Esophagus (tissue), 2 donors: ENCODE measurements around the gene SLC25A11. TPM values are rescaled to one million over a fixed set of nuclear protein-coding genes. Genes with fewer than 3 reads are reported as not detected.

Source experiments
- H3K27ac ChIP-seq, 2 donors: one replicate each; pipeline ENCODE4 v1.5.1; 2013; ENCODE audit warnings: low read depth in 2 of 2, mild to moderate bottlenecking in 2 of 2, inconsistent platforms in 1 of 2, low read length in 1 of 2, moderate library complexity in 1 of 2
- H3K27me3 ChIP-seq, 2 donors: one replicate each; pipeline ENCODE4 v1.6.1; 2013; ENCODE audit warnings: low read length in 2 of 2, control low read depth in 1 of 2, mild to moderate bottlenecking in 1 of 2; ENCODE audit not compliant: insufficient read depth in 2 of 2, control insufficient read depth in 1 of 2
- H3K36me3 ChIP-seq, 2 donors: one replicate each; pipeline ENCODE4 v1.6.1; 2013; ENCODE audit warnings: low read length in 1 of 2; ENCODE audit not compliant: control insufficient read depth in 2 of 2, insufficient read depth in 2 of 2
- H3K4me1 ChIP-seq, 2 donors: one replicate each; pipeline ENCODE4 v1.6.1; 2013; ENCODE audit warnings: low read length in 1 of 2; ENCODE audit not compliant: control insufficient read depth in 2 of 2, insufficient read depth in 2 of 2
- H3K4me3 ChIP-seq, 2 donors: one replicate each; pipeline ENCODE4 v1.5.1; 2013; ENCODE audit warnings: low read length in 2 of 2, mild to moderate bottlenecking in 2 of 2, low read depth in 1 of 2, moderate library complexity in 1 of 2
- H3K9me3 ChIP-seq, 2 donors: one replicate each; pipeline ENCODE4 v1.6.1; 2013; ENCODE audit warnings: mild to moderate bottlenecking in 2 of 2, low read depth in 1 of 2, low read length in 1 of 2, moderate library complexity in 1 of 2; ENCODE audit not compliant: control insufficient read depth in 2 of 2, insufficient read depth in 1 of 2
- WGBS, 2 donors: extraction: QIAGEN DNeasy Blood & Tissue Kit; methylation state at CpG; one replicate each; pipeline ENCODE4 v1.1.7; 2013; 5-methylcytosine and 5-hydroxymethylcytosine counted together
- polyA plus RNA-seq, 2 donors: library from polyadenylated mRNA; stranded (reverse); fragments of 200-250 nt; gene quantifications; one replicate each; pipeline ENCODE4 v1.2.3, GENCODE V29; 2013
- donor health status: healthy with polysubstance abuse.
- donor health status: Bipolar disorder and iron deficiency.

SLC25A11 gene
- 10 to 100 TPM; 18.3 to 43.4 TPM for polyA plus RNA-seq

GRCh38 chr17:4939796-4940554 lies at the start of gene SLC25A11, which contains the start of gene RNF167:
SLC25A11 (minus strand) TSS chr17:4940046; CDS start chr17:4939910, 136 bp downstream.
RNF167 (plus strand) TSS chr17:4940268; CDS start chr17:4940910, 642 bp downstream.
- WGBS, 2 donors: 0% methylated on average over 69 to 72 of the region's 72 CpGs
- Histone ChIP-seq H3K27ac (peak within 1 kb of the TSS; percentile 90 to 99), H3K4me3 (peak within 1 kb of the TSS; percentile 76 to 83), H3K27me3 (no peaks in the 10 kb centered on the region), H3K4me1 (peaks cover 6 to 9% of the 10 kb centered on the region in 2 donors), H3K36me3 (peaks cover 5 to 39% of the 10 kb centered on the region in 2 donors), H3K9me3 (no peaks in the 10 kb centered on the region)

- H3K27ac ChIP-seq: peak overlapping the region; percentile 88
- 1 to 5% methylated on average over 30 of the region's 30 CpGs for WGBS, 2 donors
- no peaks in the 10 kb centered on the region for H3K27me3 ChIP-seq
- no peaks in the 10 kb centered on the region for H3K36me3 ChIP-seq
- H3K9me3 ChIP-seq: no peaks in the 10 kb centered on the region
- peak overlapping the region; percentile 75 to 94 for H3K4me3 ChIP-seq
- H3K4me1 ChIP-seq: peaks cover 0 to 6% of the 10 kb centered on the region in 2 donors
Observed at GRCh38 chr17:4987767-4988567, 48.1 kb upstream of the SLC25A11 start.

GRCh38 chr17:4986951-4987766 lies 47.3 kb upstream of the SLC25A11 start, which contains the start of gene CAMTA2:
CAMTA2 (minus strand) TSS chr17:4987675; CDS start chr17:4986222, 1,453 bp downstream.
- H3K36me3 ChIP-seq: peaks cover 0 to 5% of the 10 kb centered on the region in 2 donors
- H3K9me3 ChIP-seq: no peaks in the 10 kb centered on the region
- H3K27me3 ChIP-seq: no peaks in the 10 kb centered on the region
- peak within 1 kb of the TSS; percentile 75 to 94 for H3K4me3 ChIP-seq
- peaks cover 0 to 6% of the 10 kb centered on the region in 2 donors for H3K4me1 ChIP-seq
- H3K27ac ChIP-seq: peak within 1 kb of the TSS; percentile 88
- WGBS, 2 donors: 0 to 1% methylated on average over 58 to 78 of the region's 78 CpGs

- Histone ChIP-seq H3K4me3 (peak overlapping the region; percentile 75 to 94), H3K9me3 (no peaks in the 10 kb centered on the region), H3K27me3 (no peaks in the 10 kb centered on the region), H3K4me1 (peaks cover 0 to 6% of the 10 kb centered on the region in 2 donors), H3K27ac (peak overlapping the region; percentile 88), H3K36me3 (peaks cover 0 to 6% of the 10 kb centered on the region in 2 donors)
- WGBS, 2 donors: 28 to 30% methylated on average over 5 of the region's 5 CpGs
Observed at GRCh38 chr17:4986403-4986802, 46.6 kb upstream of the SLC25A11 start.

GRCh38 chr17:4982305-4982704 lies 42.5 kb upstream of the SLC25A11 start:
- WGBS, 2 donors: 69 to 78% methylated on average over 5 of the region's 5 CpGs
- no peak overlapping the region for H3K27ac ChIP-seq
- no peaks in the 10 kb centered on the region for H3K27me3 ChIP-seq
- H3K4me1 ChIP-seq: peaks cover 0 to 3% of the 10 kb centered on the region in 2 donors
- no peak overlapping the region for H3K4me3 ChIP-seq
- H3K36me3 ChIP-seq: peaks cover 13 to 28% of the 10 kb centered on the region in 2 donors
- no peaks in the 10 kb centered on the region for H3K9me3 ChIP-seq

GRCh38 chr17:4980644-4981216 lies 40.9 kb upstream of the SLC25A11 start:
- no peaks in the 10 kb centered on the region for H3K27me3 ChIP-seq
- no peaks in the 10 kb centered on the region for H3K9me3 ChIP-seq
- no peak overlapping the region for H3K4me3 ChIP-seq
- peaks cover 0 to 3% of the 10 kb centered on the region in 2 donors for H3K4me1 ChIP-seq
- H3K36me3 ChIP-seq: peaks cover 13 to 32% of the 10 kb centered on the region in 2 donors
- H3K27ac ChIP-seq: no peak overlapping the region
- WGBS, 2 donors: 39 to 43% methylated on average over 6 of the region's 6 CpGs

- H3K4me3 ChIP-seq: no peak overlapping the region
- H3K36me3 ChIP-seq: peaks cover 20 to 39% of the 10 kb centered on the region in 2 donors
- H3K27ac ChIP-seq: no peak overlapping the region
Observed at GRCh38 chr17:4978726-4979125, 38.9 kb upstream of the SLC25A11 start.

GRCh38 chr17:4974115-4974670 lies 34.3 kb upstream of the SLC25A11 start:
- Histone ChIP-seq H3K27me3 (no peaks in the 10 kb centered on the region), H3K27ac (no peak overlapping the region), H3K4me1 (peaks cover 0 to 3% of the 10 kb centered on the region in 2 donors), H3K36me3 (peaks cover 18 to 44% of the 10 kb centered on the region in 2 donors), H3K4me3 (no peak overlapping the region), H3K9me3 (no peaks in the 10 kb centered on the region)
- WGBS, 2 donors: 85 to 87% methylated on average over 9 of the region's 9 CpGs

More at GRCh38 chr17:4978726-4979125, 38.9 kb upstream of the SLC25A11 start:
- Histone ChIP-seq H3K27me3 (no peaks in the 10 kb centered on the region), H3K4me1 (peaks cover 0 to 3% of the 10 kb centered on the region in 2 donors), H3K9me3 (no peaks in the 10 kb centered on the region)
